Left lung (tissue), 10 donors: ENCODE measurements around the gene ANKS1B. TPM values are rescaled to one million over a fixed set of nuclear protein-coding genes. Genes with fewer than 3 reads are reported as not detected.

ENCODE experiments used
- ATAC-seq: fragments of 200-7000 bp; cut with Tn5 transposase; one replicate; pipeline ENCODE4 v1.9.1; 2020; ENCODE audit warnings: moderate library complexity
- DNase-seq, 4 donors: peaks; one replicate each; pipeline ENCODE4 v3.0.0-alpha.2; 2013 to 2020
- H3K27ac ChIP-seq, 2 donors: fragments of 200-600 bp; sonication (generic) in 1 of 2; one replicate each; pipeline versions ENCODE4 v1.5.0 to v1.8.0; 2020 to 2021
- H3K27me3 ChIP-seq, 2 donors: fragments of 200-600 bp; sonication (generic) in 1 of 2; one replicate each; pipeline versions ENCODE4 v1.5.0 to v1.8.0; 2020 to 2021
- H3K36me3 ChIP-seq, 2 donors: fragments of 200-600 bp; sonication (generic) in 1 of 2; one replicate each; pipeline versions ENCODE4 v1.5.0 to v1.8.0; 2020 to 2021
- H3K4me1 ChIP-seq, 2 donors: fragments of 200-600 bp; one replicate each; pipeline ENCODE4 v1.8.0; 2021
- H3K4me3 ChIP-seq, 2 donors: fragments of 200-600 bp; sonication (generic) in 1 of 2; one replicate each; pipeline versions ENCODE4 v1.5.0 to v1.8.0; 2020 to 2021; ENCODE audit warnings: mild to moderate bottlenecking in 1 of 2
- H3K9me3 ChIP-seq, 2 donors: fragments of 200-600 bp; sonication (generic) in 1 of 2; one replicate each; pipeline versions ENCODE4 v1.5.0 to v1.8.0; 2020 to 2021
- CTCF ChIP-seq, 2 donors: fragments of 200-600 bp; sonication (generic) in 1 of 2; IDR thresholded peaks; one replicate each; pipeline versions ENCODE4 v1.5.0 to v1.8.0; 2021; ENCODE audit warnings: antibody characterized with exemption in 2 of 2
- intact Hi-C, 2 donors: fragments of 100-400 bp; cut with DNase I; formaldehyde crosslinking; loops; one replicate each; pipeline versions ENCODE4 v1.11.2 to v1.14.2; 2022
- polyA plus RNA-seq, 6 donors: library from polyadenylated mRNA; unstranded; fragments of 120-200 nt; gene quantifications; one replicate each; pipeline ENCODE4 v1.2.1, GENCODE V29; 2013; ENCODE audit not compliant: insufficient read length in 6 of 6
- total RNA-seq, 2 donors: library from RNA; stranded (reverse); fragmentation: NEBNext Ultra II Directional; extraction: Animal tissue kit (Norgen Biotek cat#: 25700); gene quantifications; one replicate each; pipeline ENCODE4 v1.2.1, GENCODE V29; 2021
- donor health status: DM: no; HTN: yes; CAD: no.
- donor health status: DM: no; HTN: no; CAD: no.

The ANKS1B gene
- total and polyA plus RNA-seq, 8 donors: 4.9 to 31.8 (median 14.9) TPM

- Histone ChIP-seq H3K27me3 (no peaks in the 10 kb centered on the region), H3K9me3 (no peaks in the 10 kb centered on the region), H3K27ac (no peak overlapping the region), H3K36me3 (no peaks in the 10 kb centered on the region), H3K4me3 (no peak overlapping the region), H3K4me1 (no peaks in the 10 kb centered on the region)
- no peak for DNase-seq
- TF ChIP-seq CTCF (IDR thresholded peaks at IDR 0.05): no peak
- intact Hi-C loops: no loop called here
- ATAC-seq: no peak
These were observed 553.5 kb downstream of the ANKS1B start for GRCh38 chr12:99431203-99431602.

- Histone ChIP-seq H3K9me3 (no peaks in the 10 kb centered on the region), H3K27me3 (no peaks in the 10 kb centered on the region), H3K27ac (no peak overlapping the region), H3K4me1 (no peaks in the 10 kb centered on the region), H3K4me3 (no peak overlapping the region), H3K36me3 (no peaks in the 10 kb centered on the region)
- ATAC-seq: no peak
- no peak for DNase-seq
- no peak for TF ChIP-seq CTCF (IDR thresholded peaks at IDR 0.05)
- intact Hi-C loops: no loop called here
These were observed 557.6 kb downstream of the ANKS1B start for GRCh38 chr12:99427104-99427503.

GRCh38 chr12:99418379-99418778, 566.4 kb downstream of the ANKS1B start:
- Histone ChIP-seq H3K27ac (no peak overlapping the region), H3K4me1 (no peaks in the 10 kb centered on the region), H3K36me3 (no peaks in the 10 kb centered on the region), H3K27me3 (no peaks in the 10 kb centered on the region), H3K4me3 (no peak overlapping the region), H3K9me3 (peaks cover 0 to 12% of the 10 kb centered on the region in 2 donors)
- no peak for DNase-seq
- intact Hi-C loops: no loop called here
- no peak for ATAC-seq
- no peak for TF ChIP-seq CTCF (IDR thresholded peaks at IDR 0.05)

GRCh38 chr12:99413751-99414150, 571.0 kb downstream of the ANKS1B start:
- intact Hi-C loops: no loop called here
- Histone ChIP-seq H3K4me1 (no peaks in the 10 kb centered on the region), H3K27ac (no peak overlapping the region), H3K4me3 (no peak overlapping the region), H3K36me3 (no peaks in the 10 kb centered on the region), H3K9me3 (peaks cover 0 to 27% of the 10 kb centered on the region in 2 donors), H3K27me3 (no peaks in the 10 kb centered on the region)
- ATAC-seq: no peak
- peak in 1 of 4 donors; percentile 34 for DNase-seq
- no peak for TF ChIP-seq CTCF (IDR thresholded peaks at IDR 0.05)

GRCh38 chr12:99393763-99394162, 591.0 kb downstream of the ANKS1B start:
- Histone ChIP-seq H3K9me3 (no peaks in the 10 kb centered on the region), H3K4me1 (no peaks in the 10 kb centered on the region), H3K36me3 (no peaks in the 10 kb centered on the region), H3K27ac (no peak overlapping the region), H3K27me3 (no peaks in the 10 kb centered on the region), H3K4me3 (no peak overlapping the region)
- intact Hi-C loops: no loop called here
- no peak for TF ChIP-seq CTCF (IDR thresholded peaks at IDR 0.05)
- DNase-seq (no peak), ATAC-seq (no peak)
